GM11168 (cell line): ENCODE measurements around the gene HOXC10.

Source experiments
- in situ Hi-C: fragments of 300-500 bp; cut with MboI; formaldehyde crosslinking; loops from one replicate; pipeline ENCODE4 v1.12.0; 2022; ENCODE audit warnings: low sequenced_read_pairs; ENCODE audit not compliant: unreplicated experiment

Gene HOXC10

DNA sequence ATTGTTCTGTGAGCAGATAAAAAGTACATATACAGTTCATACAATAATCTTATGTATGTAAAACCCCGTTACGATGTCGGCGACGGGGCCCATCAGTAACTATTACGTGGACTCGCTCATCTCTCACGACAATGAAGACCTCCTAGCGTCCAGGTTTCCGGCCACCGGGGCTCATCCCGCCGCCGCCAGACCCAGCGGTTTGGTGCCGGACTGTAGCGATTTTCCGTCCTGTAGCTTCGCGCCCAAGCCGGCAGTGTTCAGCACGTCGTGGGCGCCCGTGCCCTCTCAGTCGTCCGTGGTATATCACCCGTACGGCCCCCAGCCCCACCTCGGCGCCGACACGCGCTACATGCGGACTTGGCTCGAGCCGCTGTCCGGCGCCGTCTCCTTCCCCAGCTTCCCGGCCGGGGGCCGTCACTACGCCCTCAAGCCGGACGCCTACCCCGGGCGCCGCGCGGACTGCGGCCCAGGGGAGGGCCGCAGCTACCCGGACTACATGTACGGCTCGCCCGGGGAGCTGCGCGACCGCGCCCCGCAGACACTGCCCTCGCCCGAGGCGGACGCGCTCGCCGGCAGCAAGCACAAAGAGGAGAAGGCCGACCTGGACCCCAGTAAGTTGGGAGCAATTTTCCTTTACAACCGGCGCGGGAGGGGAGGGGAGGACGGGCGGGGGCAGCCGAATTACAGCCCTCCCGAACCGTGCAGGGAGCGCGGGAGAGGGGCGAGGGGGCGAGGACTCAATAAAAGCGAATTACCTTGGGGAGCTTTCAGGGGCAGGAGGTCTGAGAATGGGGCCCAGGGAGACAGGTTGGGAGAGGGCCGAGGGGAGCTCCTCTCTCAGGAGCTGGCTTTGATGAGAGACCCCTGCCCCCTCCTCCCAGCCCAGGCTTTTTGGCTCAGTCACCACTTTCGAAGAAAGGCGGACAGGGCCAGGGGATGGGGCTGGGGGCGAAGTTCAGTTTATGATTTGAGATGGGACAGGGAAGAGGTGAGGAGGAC, 15.5 kb downstream of the HOXC10 start, which contains the start of gene HOXC9:
Gene HOXC9 (plus strand): TSS at position 46 of the 999 bp plus-strand sequence. CDS start 28 bp downstream, at position 74.
- in situ Hi-C loops = no loop called here

DNA sequence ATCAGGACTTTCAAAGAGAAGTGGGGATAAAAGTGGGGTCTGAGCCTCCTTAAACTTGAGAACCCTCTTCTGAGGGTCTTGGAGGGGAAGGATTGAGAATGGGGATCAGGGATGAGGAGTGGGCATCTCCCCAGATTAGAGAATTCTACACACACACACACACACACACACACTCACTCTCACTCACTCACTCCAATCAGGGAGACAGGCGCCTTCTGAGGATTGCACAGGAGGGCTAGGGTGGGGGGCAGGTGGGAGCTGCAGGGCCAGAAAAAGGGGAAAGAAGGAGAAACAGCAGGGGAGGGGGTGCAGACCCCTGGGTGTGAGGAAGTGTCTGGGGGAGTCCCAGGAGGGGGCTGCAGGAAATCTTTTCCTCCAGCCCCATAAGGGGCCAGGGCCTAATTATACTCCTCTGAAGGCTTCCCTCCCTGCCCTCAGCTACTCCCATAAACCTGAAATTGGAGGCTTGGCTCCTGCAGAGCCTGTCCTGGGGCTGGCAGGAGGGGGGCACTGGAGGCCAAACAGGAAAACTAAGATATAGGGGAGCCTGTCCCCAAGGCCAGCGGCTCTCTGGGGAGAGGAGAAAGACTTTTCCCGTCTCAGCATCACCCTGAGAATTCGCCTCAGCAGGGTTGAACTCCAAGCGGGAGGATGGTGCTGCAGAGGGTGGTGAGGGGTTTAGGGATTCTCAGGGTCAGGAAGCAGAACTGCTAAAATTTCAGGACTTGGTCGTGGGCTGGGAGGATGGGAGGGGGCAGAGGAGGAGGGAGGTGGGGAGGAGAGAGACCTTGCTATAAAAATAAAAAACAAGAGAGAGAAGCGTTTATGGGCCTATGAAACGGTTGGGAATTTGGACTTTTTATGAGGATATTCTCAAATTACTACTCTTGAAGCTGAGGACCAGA, 16.6 kb downstream of the HOXC10 start:
- in situ Hi-C loops = no loop called here

DNA sequence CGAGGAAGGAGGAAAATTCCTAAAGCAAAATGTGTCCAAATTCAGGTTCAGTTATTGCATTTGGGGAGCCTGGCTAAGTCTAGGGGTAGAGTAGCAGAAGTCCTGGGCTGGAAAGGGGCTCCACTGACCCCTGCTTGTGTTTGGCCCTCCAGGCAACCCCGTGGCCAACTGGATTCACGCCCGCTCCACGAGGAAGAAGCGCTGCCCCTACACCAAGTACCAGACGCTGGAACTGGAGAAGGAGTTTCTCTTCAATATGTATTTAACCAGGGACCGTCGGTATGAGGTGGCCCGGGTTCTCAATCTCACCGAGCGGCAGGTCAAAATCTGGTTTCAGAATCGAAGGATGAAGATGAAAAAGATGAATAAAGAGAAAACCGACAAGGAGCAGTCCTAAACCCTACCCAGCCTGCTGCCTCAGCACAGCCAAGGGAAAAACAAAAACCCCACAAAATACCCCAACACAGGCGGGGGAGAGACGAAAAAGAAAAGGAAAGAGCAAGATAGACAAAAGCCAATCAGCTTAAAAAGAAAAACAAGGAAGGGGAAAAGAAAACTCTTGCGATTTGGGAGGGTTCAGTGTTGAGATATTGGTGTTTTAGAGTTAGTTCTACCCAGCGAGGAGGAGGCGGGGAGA, 17.4 kb downstream of the HOXC10 start:
- in situ Hi-C loops = no loop called here

DNA sequence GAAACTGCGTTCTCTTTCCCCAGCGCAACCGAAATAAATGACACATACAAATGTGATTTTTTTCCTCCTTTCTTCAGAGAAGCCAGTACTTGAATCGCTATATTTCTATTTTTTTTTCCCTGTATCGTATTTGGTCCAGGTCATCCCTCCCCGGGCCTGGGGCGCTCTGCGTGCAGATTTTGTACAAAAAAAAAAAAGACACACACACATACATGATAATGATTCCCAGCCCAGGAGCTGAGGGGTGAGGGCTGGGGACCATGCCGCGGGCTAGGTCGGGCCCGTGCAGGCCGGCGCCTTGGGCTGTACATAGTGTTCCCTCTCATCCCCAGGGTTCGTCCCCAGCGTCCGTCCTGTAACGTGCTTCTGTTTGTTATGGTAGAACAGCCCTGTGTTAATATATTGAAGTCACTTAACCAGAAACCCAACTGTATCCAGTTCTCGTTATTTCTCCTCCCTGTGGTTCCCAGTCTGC, 18.0 kb downstream of the HOXC10 start:
- in situ Hi-C loops = no loop called here

DNA sequence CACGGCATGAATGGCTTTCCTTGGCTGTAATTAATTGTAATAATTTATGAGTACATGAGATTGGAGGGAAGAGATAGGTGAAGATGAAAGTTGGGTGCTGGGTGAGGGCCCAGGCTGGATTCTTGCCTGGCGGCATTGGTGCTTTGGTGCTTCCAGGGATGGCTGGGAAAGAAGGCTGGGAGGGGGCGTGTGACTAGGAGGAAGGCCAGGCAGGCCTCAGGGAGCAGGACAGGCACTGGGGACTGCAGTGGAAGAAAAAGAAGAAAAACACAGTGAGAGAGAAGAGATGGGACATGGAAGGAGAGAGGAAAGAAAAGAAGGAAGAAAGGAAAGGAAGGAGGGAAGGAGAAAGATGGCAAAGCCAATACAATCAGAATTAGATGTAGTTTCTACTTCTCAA, 18.7 kb downstream of the HOXC10 start:
- in situ Hi-C loops = no loop called here

DNA sequence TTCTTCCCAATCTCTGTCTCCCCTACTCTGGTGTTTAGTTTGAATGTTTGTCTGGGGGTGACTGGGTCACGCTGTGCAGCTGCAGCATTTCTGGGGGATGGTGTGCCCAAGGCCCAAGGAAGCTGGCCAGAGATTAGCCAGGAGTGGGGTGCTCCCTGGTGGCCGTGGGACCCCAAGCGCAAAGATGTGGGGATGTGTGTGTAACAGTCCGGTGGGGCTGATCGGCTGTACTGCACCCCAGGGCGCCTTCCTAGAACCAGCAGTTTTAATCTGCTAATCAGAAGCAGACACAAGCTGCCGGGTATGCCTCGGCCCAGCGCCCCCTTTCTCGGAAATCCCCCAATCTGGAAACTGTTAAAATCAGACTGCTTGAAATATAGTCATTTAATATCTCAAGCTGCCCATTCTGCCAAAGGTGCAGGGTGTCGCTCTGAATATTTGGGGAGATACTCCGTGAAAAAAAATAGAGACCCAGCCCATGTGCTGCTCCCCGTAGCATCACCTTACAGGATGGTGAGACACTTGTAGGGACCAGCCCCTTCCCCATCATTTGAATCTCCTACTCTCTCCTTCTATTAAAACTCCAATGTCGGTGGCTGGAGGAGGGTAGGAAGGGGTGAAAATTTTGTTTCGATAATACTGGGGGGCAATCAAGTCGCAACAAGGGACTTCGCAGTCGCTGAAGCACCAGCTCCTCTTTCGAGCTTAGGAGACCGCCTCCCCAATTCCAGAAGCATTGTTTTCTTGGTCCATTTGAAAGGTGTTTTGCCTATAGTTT, 19.3 kb downstream of the HOXC10 start:
- in situ Hi-C loops = no loop called here

DNA sequence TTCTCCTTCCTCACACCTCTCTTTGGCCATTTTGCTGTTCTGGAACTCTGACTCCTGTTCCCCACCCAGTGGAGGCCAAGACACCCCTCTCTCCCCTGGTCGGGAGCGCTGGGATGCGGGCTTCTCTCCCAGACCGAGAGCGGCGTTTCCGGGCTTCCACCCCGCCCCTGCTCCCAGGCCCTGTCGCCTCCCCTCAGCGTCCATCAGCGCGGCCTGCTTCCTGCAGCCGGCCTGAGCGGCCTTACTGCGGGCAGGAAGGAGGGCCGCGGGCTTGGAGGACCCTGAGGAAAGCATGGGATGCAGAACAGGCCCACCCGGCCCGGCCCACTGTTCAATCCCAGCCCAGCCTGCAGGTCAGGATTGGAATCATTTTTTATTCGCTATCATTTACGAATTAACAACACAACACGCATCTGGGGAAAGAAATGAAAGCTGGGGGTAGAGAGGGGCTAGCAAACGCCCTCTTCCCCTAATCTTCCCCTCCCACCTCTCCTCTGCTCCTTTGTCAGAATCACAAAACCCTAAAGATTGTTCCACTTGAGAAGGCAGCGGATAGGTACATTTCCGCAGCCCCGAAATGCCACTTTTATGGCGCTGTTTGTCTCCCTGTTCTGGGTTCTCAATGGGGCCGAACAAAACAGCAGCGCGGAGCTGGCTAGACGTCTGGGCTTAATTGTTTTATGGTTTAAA, 20.0 kb downstream of the HOXC10 start:
- in situ Hi-C loops = no loop called here

DNA sequence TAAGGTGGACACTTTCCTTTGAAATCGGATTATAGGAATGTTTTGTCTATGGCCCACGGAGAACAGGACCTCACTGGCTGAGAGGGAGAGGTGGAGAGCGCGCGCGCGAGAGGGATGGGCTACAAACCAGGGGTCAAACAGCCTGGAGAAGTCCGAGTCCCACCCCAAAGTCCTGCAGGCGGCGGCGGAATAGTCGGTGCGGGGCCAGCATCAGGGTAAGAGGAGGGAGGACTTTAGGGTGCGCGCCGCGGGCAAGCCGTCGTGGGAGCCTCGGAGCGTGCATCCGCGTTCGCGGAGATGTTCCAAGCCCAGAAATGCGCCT, 20.5 kb downstream of the HOXC10 start:
- in situ Hi-C loops = no loop called here

DNA sequence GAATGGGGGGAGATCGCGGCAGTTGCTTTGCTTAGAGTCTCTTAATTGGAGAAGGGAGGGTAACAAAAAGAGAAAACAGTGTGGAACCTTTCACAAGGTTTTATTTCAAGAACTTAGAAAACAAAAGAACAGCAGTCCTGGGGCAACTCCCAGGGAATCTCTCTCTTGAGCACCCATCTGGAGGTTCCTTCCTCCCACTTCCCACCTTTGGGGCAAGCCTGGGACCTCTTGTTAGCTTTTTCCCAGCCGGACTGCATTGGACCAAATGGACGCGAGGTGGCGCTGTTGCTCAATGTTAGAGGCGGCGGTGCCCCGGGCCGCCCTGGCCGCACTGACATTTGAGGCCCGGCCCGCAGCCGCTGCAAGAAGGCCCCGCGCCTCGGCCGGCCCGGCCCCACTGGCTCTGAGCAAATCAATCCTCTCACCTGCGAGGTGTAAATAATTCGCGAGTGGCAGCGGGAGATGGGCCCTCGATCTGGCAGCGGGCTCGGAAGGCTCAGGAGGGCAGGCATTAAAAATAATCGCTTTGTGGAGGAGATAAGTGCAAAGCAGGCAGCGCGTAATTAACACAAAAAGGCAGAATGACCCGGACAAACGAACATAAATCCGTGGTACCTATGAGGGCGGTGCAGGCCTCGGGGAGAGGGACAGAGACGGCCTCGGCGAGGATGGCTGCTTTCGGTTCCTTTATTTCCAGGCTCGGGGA, 21.1 kb downstream of the HOXC10 start:
- in situ Hi-C loops = no loop called here

DNA sequence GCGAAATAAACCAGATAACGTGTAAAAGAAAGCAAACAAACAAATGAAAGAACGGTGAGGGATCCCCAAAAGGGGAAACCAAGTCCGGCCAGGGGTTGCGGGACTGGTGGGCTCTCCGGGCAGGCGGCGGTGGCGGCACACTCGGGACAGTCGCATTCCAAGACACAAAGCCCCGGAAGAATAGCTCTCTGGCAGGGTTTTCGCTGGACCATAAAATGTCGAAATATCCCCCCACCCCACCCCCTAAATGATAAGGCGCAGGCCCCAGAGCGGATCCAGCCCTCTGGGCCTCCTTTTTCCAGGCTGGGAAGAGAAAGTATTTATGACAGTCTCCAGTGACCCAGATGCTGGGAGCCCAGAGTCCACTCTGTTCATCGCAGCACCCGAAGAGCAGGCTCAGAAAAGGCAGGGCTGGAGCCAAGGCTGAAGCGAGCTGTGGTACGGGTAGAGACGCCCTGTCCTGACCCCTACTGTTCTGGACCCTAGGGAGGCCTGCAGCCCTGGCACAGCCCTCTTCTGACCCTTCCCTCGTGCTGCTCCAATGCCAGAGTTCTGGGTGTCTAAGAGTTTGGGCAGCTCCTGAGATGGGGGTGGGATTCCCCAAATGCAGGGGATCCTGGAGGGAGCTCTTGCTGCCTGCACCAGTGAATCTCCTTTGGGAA, 21.7 kb downstream of the HOXC10 start:
- in situ Hi-C loops = no loop called here

DNA sequence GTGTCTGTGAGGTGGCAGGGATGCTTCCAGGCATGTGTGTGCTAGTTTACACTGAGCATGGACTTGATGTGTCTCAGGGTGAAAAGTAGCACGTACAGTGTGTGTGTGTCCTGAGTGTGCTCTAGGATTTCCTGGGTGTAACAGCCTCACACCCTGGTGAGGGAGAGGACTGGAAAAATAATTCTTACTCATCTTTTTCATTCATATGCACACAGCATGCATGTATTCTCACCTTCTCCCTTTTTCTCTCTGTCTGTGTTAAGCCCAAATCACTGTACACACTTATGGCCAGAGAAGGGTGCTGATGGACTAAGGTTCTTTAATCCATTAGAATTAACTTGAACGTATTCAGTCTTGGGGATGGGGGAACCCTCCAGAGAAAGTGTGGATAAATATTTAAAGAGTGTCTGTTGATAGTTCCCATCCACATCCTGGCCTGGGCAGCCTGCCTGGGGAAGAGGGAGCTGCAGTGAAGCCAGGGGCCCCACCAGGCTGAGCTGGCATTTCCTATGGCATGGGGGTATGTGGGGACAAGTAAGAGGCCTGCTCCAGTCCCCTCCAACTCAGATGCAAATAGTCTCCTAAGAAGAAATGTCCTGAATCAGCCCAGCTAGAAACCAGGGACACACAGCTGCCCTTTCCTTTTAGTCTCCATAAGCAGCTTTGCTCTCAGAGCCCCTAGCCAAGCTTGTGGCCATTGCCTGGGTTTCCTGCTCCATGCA, 22.8 kb downstream of the HOXC10 start:
- in situ Hi-C loops = no loop called here

DNA sequence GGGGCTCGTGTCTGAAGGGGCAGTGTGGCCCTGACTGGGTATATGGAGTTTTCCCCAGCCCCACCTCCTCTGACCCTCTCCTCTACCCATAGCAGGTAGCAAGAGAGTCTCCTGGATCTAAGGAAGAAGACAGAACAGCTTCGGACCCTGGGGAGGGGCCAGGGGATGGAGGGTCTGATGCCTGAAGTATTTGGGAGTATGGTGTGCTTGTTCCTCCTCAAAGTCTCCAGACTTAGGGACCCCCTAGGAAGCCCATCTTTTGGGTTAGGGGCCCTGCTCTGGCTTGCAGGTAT, 23.3 kb downstream of the HOXC10 start:
- in situ Hi-C loops = no loop called here

DNA sequence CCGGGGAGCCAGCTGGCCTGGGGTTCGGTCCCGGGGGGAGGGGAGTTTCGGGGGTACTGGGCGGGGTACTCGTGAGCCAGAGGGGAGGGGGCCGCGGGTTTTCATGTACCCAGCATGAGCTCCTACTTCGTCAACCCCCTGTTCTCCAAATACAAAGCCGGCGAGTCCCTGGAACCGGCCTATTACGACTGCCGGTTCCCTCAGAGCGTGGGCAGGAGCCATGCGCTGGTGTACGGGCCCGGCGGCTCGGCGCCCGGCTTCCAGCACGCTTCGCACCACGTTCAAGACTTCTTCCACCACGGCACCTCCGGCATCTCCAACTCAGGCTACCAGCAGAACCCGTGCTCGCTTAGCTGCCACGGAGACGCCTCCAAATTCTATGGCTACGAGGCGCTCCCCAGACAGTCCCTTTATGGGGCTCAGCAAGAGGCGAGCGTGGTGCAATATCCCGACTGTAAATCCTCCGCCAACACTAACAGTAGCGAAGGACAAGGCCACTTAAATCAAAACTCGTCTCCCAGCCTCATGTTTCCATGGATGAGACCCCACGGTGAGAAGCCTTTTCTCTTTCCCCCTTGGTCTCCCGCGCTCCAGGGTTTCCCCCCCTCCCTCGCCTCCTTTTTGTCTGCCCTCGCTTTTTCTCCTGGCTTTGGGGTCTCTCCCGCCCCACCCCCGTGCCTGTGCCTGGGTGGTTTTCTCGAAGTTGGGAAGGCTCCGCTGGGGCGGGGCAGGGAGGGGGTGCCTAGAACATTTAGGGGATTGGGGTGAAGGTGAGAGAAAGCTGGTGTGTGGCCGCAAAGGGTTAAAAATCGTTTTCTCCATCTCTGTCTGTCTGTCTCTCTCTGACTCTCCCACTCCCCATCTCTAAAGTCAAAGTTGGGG, 24.5 kb downstream of the HOXC10 start:
- in situ Hi-C loops = no loop called here

DNA sequence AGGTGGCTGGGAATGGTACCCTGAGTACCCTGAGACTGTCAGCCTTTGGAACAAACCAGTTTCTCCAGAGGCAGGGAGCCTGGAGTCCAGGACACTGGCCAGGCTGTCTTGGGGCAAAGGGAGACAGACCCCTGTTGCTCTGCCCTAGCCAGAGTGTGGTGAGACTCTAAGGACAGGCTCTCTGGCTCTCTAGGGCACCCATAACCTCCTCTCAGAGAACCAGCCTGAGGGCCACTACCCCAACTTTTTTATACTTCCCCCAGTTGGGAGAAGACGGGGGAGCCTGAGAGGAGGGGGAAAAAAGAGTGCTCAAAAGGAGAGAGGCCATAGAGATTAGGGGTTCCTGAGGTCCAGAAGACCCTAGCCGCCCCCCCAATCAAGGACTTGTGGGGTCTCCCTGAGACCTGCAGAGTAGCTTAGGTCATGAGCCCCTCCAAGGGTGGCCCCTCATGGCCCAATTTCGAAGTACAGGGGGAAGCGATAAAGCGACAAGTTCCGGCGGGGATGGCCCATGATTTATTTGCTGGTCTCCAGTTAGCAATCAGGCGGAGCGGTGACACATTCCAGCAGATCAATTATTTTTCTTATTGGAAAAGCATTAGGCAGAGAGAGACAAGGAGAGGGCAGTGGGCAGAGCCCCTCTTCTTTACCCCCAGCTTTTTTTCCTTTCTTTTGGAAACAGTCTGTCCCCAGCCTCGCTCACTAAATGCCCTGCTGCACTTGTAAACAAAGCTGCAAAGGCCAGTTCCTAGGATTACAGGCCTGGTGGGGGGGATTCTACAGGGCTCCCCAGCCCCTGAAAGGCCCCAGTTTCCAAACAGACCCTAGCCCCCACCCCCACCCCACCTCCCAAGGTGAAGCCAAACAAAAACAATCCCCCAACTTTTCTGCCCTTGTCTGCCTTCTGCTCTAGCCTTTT, 25.4 kb downstream of the HOXC10 start:
- in situ Hi-C loops = no loop called here

DNA sequence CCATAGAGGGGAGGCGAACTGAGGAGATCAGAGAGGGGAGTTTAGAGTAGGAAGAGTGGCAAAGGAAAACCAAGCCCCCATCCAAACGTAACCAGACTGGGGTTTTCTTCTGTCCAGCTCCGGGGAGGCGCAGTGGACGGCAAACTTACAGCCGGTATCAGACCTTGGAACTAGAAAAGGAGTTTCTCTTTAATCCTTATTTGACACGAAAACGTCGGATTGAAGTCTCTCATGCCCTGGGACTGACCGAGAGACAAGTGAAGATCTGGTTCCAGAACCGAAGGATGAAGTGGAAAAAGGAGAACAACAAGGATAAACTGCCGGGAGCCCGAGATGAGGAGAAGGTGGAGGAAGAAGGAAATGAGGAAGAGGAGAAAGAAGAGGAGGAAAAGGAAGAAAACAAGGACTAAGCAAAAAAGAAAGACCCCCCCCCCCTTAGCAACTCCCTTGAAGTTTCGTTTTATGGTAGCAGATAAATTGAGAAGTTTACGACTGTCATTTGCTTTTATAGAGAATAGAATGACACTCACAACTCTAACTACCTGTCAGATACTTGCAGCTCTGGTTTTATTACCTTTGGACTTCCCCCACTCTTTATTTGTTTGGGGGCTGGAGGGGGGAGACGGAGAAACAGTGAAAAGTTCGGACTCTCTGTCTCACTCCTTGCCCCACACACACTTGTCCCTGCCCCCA, 26.2 kb downstream of the HOXC10 start:
- in situ Hi-C loops = no loop called here
